K562 treated with DMSO at 1 percent for 4 hours (cell line): ENCODE results near the gene BCAN. TPM values are rescaled to one million over a fixed set of nuclear protein-coding genes. Genes with fewer than 3 reads are reported as not detected.

Experiments used
- total RNA-seq: library from RNA; unstranded; fragments of 300-600 nt; gene quantifications from 2 replicates; pipeline ENCODE4 v1.2.3, GENCODE V29; 2022; ENCODE audit not compliant: insufficient read depth

The BCAN gene
- total RNA-seq = 0.21 TPM in 1 of 2 replicates, not detected in the other

GRCh38 chr1:156641761-156642264, at the start of gene BCAN:
TSS of gene BCAN (plus strand) at chr1:156642117. CDS start at chr1:156646055, 3,938 bp downstream.

GRCh38 chr1:156601122-156601830, 40.6 kb upstream of the BCAN start, which contains the start of gene GPATCH4:
TSS of gene GPATCH4 (minus strand) at chr1:156601479.

GRCh38 chr1:156618853-156619581, 22.9 kb upstream of the BCAN start, which contains the start of gene HAPLN2:
TSS of gene HAPLN2 (plus strand) at chr1:156619415. CDS start at chr1:156623491, 4,076 bp downstream.

GRCh38 chr1:156676820-156677615, 35.1 kb downstream of the BCAN start, which contains the start of gene NES:
TSS of gene NES (minus strand) at chr1:156677407. CDS start at chr1:156677264, 143 bp downstream.

GRCh38 chr1:156705321-156705917, 63.5 kb downstream of the BCAN start, which contains the start of gene CRABP2:
TSS of gene CRABP2 (minus strand) at chr1:156705583. CDS start at chr1:156705446, 137 bp downstream.

Other genes with a start within 250 kb of the BCAN start
- 11.7 and 13.0 TPM in 2 replicates for gene MEF2D, start 141.3 kb upstream of the BCAN start, total RNA-seq
- gene IQGAP3, start 69.6 kb upstream of the BCAN start, total RNA-seq = 20.0 and 21.0 TPM in 2 replicates
- gene TTC24, start 62.4 kb upstream of the BCAN start, total RNA-seq = not detected in 2 replicates
- 119 TPM in 2 replicates for gene NAXE, start 50.3 kb upstream of the BCAN start, total RNA-seq
- 8.8 and 9.0 TPM in 2 replicates for gene GPATCH4, start 40.6 kb upstream of the BCAN start, total RNA-seq
- 1.2 and 3.3 TPM in 2 replicates for gene HAPLN2, start 22.7 kb upstream of the BCAN start, total RNA-seq
- gene NES, start 35.3 kb downstream of the BCAN start, total RNA-seq = 7.0 and 9.8 TPM in 2 replicates
- 7.7 TPM in 1 of 2 replicates, not detected in the other for gene CRABP2, start 63.5 kb downstream of the BCAN start, total RNA-seq
- 47.9 and 64.7 TPM in 2 replicates for gene METTL25B, start 86.4 kb downstream of the BCAN start, total RNA-seq
- 22.0 and 28.4 TPM in 2 replicates for gene ISG20L2, start 86.6 kb downstream of the BCAN start, total RNA-seq
- gene MRPL24, start 99.0 kb downstream of the BCAN start, total RNA-seq = 19.0 and 38.5 TPM in 2 replicates
- 188 and 194 TPM in 2 replicates for gene HDGF, start 109.6 kb downstream of the BCAN start, total RNA-seq
- gene PRCC, start 125.4 kb downstream of the BCAN start, total RNA-seq = 63.4 and 86.4 TPM in 2 replicates
- 13.2 and 17.8 TPM in 2 replicates for gene SH2D2A, start 174.7 kb downstream of the BCAN start, total RNA-seq
- gene INSRR, start 217.0 kb downstream of the BCAN start, total RNA-seq = 0.42 TPM in 1 of 2 replicates, not detected in the other
- 78.1 and 86.1 TPM in 2 replicates for gene NTRK1, start 218.7 kb downstream of the BCAN start, total RNA-seq